Astrocyte of the cerebellum (primary cell): ENCODE data around the gene LSP1.

Source experiments
- DNase-seq: peaks from one replicate; pipeline ENCODE4 v3.0.0-alpha.2; 2011; ENCODE audit warnings: low read depth
- H3K4me3 ChIP-seq: 2 replicates; pipeline ENCODE4 v1.5.1; 2011; ENCODE audit warnings: mild to moderate bottlenecking, low read depth, low read length, moderate library complexity
- CTCF ChIP-seq: IDR thresholded peaks from 2 replicates; pipeline ENCODE4 v1.5.1; 2012; ENCODE audit warnings: low read length, low read depth, moderate library complexity, mild to moderate bottlenecking; ENCODE audit errors: missing control alignments
- in situ Hi-C: cut with HindIII; loops from 2 replicates; pipeline ENCODE4 v1.10.0; 2017; ENCODE audit warnings: low sequenced_read_pairs

Gene LSP1

GRCh38 chr11:1832211-1832919 is 20.5 kb upstream of the LSP1 start:
- in situ Hi-C loops: no loop called here
- no peak for DNase-seq
- peak; percentile 92 for TF ChIP-seq CTCF
- no peak overlapping the region for H3K4me3 ChIP-seq

- no peak for TF ChIP-seq CTCF
- in situ Hi-C loops: no loop called here
- no peak for DNase-seq
- H3K4me3 ChIP-seq: no peak overlapping the region
Measured at GRCh38 chr11:1832920-1833295, 20.0 kb upstream of the LSP1 start.

GRCh38 chr11:1834062-1834610 is 18.7 kb upstream of the LSP1 start:
- no peak for DNase-seq
- in situ Hi-C loops: no loop called here
- H3K4me3 ChIP-seq: no peak overlapping the region
- TF ChIP-seq CTCF: no peak

- in situ Hi-C loops: no loop called here
- no peak within 1 kb of the TSS for H3K4me3 ChIP-seq
- TF ChIP-seq CTCF: no peak
- no peak for DNase-seq
Measured at GRCh38 chr11:1834779-1835670, 17.9 kb upstream of the LSP1 start, which contains the start of gene SYT8. Gene SYT8 (plus strand): TSS chr11:1834990. CDS start chr11:1835106, 116 bp downstream.

GRCh38 chr11:1835671-1836010 is 17.2 kb upstream of the LSP1 start:
- no peak overlapping the region for H3K4me3 ChIP-seq
- no peak for TF ChIP-seq CTCF
- DNase-seq: no peak
- in situ Hi-C loops: no loop called here

GRCh38 chr11:1836011-1836945 is 16.6 kb upstream of the LSP1 start:
- TF ChIP-seq CTCF: no peak
- in situ Hi-C loops: no loop called here
- H3K4me3 ChIP-seq: no peak overlapping the region
- no peak for DNase-seq
